Retinal pigment epithelial cell (primary cell): ENCODE measurements around the gene CNTNAP2.
"Not testable (repeated sequence)": the region's sequence is repeated elsewhere in the genome, so short reads cannot be mapped to it uniquely, and the experiment has no call there.

Source experiments
- DNase-seq: peaks from one replicate; pipeline ENCODE4 v3.0.0-alpha.2; 2010; ENCODE audit warnings: low read depth
- H3K4me3 ChIP-seq: 2 replicates; pipeline ENCODE4 v1.5.1; 2011; ENCODE audit warnings: mild to moderate bottlenecking, low read length, control low read depth, moderate library complexity
- CTCF ChIP-seq: conservative IDR thresholded peaks from 2 replicates; pipeline ENCODE4 v1.5.1; 2011; ENCODE audit warnings: low read depth, low read length, control low read depth, inconsistent platforms

Gene CNTNAP2

GRCh38 chr7:148318838-148319237 lies 2202.2 kb downstream of the CNTNAP2 start:
- DNase-seq, result no peak
- no peak overlapping the region for H3K4me3 ChIP-seq
- TF ChIP-seq CTCF, result no peak

GRCh38 chr7:148319316-148319808 lies 2202.8 kb downstream of the CNTNAP2 start:
- no peak for DNase-seq
- no peak for TF ChIP-seq CTCF
- H3K4me3 ChIP-seq, result no peak overlapping the region

- TF ChIP-seq CTCF, result no peak
- no peak for DNase-seq
- no peak overlapping the region for H3K4me3 ChIP-seq
Measured at GRCh38 chr7:148325208-148325607, 2208.6 kb downstream of the CNTNAP2 start.

- H3K4me3 ChIP-seq, result no peak overlapping the region
- DNase-seq, result no peak
- no peak for TF ChIP-seq CTCF
Measured at GRCh38 chr7:148327379-148327778, 2210.8 kb downstream of the CNTNAP2 start.

GRCh38 chr7:148328906-148329305 lies 2212.3 kb downstream of the CNTNAP2 start:
- TF ChIP-seq CTCF, result no peak
- H3K4me3 ChIP-seq, result no peak overlapping the region
- DNase-seq, result no peak

- DNase-seq, result no peak
- no peak for TF ChIP-seq CTCF
- no peak overlapping the region for H3K4me3 ChIP-seq
Measured at GRCh38 chr7:148330124-148330818, 2213.7 kb downstream of the CNTNAP2 start.

- no peak overlapping the region for H3K4me3 ChIP-seq
- DNase-seq, result no peak
- TF ChIP-seq CTCF, result no peak
Measured at GRCh38 chr7:148330822-148331221, 2214.2 kb downstream of the CNTNAP2 start.

GRCh38 chr7:148331456-148331855 lies 2214.9 kb downstream of the CNTNAP2 start:
- not testable (repeated sequence) for DNase-seq, H3K4me3 ChIP-seq
